Mammary epithelial cell (primary cell): ENCODE results near the gene GP2.

Experiments
- CTCF ChIP-seq, 2 donors: IDR thresholded peaks in 1 of 2; conservative IDR thresholded peaks in 1 of 2; 2 replicates each; pipeline ENCODE4 v1.5.1; 2011 to 2012; ENCODE audit warnings: inconsistent platforms in 2 of 2, low read length in 2 of 2, mild to moderate bottlenecking in 2 of 2, control low read depth in 1 of 2, low read depth in 1 of 2; ENCODE audit not compliant: insufficient read depth in 1 of 2; ENCODE audit errors: extremely low read depth in 1 of 2
- EZH2 ChIP-seq: IDR thresholded peaks from 2 replicates; pipeline ENCODE4 v1.6.1; 2012; ENCODE audit warnings: low read length, inconsistent platforms, borderline replicate concordance

GRCh38 chr16:20308266-20308665 lies 19.0 kb downstream of the GP2 start:
- TF ChIP-seq CTCF (conservative IDR thresholded peaks at IDR 0.05 in 1 of 2, IDR thresholded peaks at IDR 0.05 in 1 of 2; ENCODE audit: extremely low read depth in 1 of 2, insufficient read depth in 1 of 2, low read depth in 1 of 2, low read length in 2 of 2), result no peak
- TF ChIP-seq EZH2, result no peak
